ENCODE data around the gene SP3. TPM values are rescaled to one million over a fixed set of nuclear protein-coding genes. Genes with fewer than 3 reads are reported as not detected.

Gene SP3
- total RNA-seq, result 45.4 TPM
- long read RNA-seq, full-length matches to known transcripts, result 41 of 62 reads
- long read RNA-seq, partial matches to known transcripts, result 12 of 62 reads
- long read RNA-seq, other reads (novel, unspliced or antisense), result 9 of 62 reads

DNA sequence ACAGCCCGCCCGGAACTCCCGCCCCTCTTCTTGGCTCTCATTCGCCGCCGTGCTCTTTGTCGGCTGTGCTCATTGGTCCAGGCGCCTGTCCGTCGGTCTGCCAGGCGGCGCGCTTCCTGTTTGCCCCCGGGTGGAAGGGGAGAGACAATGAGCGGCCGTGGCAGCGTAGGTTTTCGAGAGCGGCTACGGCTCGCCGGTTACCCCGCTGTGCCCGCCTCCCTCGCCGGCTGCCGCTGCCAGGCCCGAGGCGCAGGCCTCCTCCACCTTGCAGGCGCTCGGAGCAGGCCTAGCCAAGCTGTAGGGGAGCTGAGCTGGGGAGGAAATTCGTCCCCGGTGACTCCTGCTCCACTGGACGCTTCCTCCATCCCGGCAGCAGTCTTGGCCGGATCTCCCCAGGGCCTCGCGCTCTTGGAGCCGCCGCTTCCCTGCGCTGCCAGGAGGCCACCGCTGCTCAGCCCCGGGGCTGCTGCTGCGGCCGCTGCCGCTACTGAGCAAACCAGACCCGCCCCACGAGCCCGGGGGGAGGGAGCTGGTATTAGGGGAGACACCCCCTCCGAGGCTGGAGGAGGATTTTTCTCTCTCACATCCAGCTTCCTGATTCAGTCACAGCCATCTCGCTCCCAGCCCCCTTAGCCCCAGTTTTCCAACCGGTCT lies at the start of gene SP3:
TSS of gene SP3 (minus strand) at position 2 of the 654 bp plus-strand sequence. CDS start 202 bp downstream, outside the sequence.
- peak; percentile 99 for DNase-seq (ENCODE audit: low spot score)
- intact Hi-C loops (cut with DNase I), result loop anchor here (2.0 kb wide), 2 partner anchors 59 to 73 kb away; no protein-coding TSS in a partner anchor

GRCh38 chr2:174014699-174015070 lies 49.5 kb upstream of the SP3 start:
- intact Hi-C loops (cut with DNase I), result no loop called here
- DNase-seq (ENCODE audit: low spot score), result no peak

- no peak for DNase-seq (ENCODE audit: low spot score)
- intact Hi-C loops (cut with DNase I), result no loop called here
These were observed 49.0 kb upstream of the SP3 start for GRCh38 chr2:174014011-174014698.

- intact Hi-C loops (cut with DNase I), result no loop called here
- no peak for DNase-seq (ENCODE audit: low spot score)
These were observed 48.2 kb upstream of the SP3 start for GRCh38 chr2:174013315-174013751.

DNA sequence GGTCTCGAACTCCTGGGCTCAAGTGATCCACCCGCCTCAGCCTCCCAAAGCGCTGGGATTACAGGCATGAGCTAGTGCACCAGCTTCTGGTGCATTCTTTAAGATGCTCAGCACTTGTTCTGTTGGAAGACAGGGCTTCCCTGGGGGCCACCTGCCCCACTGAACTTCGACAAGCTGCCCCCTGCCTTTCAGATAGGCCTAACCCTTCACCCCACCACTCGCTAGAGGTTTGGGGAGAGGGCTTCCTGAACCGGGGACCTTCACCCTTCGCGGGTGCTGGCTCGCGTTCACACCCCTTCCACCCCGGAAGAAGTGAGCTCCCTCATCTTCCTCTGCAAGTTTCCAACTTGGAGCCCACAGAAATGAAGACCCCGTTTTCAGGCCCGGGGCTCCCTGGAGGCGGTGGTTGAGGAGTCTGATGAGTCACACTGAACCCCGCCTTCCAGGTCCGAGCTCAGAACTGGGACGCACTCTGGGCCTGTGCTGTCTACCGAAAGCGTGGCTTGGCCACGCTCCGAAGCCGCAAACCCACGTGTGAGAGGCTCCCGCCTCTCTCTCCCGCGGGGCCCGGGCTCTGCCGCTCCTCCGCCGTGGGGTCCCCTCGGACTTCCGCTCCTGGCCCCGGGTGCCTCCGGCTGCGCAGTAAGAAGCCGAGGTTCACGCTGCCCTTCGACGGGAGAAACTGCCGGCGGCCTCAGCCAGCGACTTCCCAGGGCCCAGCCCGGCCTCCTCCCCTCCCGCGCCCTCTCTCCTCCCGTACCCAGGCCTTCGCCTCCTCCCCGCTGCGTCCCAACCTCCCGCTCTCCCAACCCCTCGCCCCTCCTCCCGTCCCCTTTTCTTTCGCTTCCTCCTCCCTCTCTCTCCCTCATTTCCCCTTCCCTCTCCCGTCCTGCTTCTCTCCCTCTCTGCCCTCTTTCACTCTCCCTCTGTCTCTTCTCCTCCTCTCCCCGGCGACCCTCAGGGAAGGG lies 47.5 kb upstream of the SP3 start:
- peak; percentile 85 for DNase-seq (ENCODE audit: low spot score)
- intact Hi-C loops (cut with DNase I), result no loop called here

DNA sequence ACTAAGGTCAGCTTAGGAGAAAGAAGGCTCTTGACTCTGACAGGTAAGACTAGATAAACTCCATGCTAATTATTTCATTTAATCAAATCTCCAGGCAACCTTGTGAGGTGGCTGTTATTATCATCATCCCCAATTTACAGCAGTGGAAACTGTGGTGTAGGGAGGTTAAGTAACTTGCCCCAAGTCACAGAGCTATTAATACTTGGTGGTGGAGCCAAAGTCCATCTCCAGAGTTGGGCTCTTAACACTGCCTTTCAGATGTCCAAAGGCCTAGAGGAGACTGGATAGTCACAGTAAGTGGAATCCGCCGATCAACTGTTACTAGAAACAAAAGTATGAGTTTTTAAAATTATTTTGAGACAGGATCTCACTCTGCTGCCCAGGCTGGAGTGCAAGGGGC lies 46.6 kb upstream of the SP3 start:
- intact Hi-C loops (cut with DNase I), result no loop called here
- no peak for DNase-seq (ENCODE audit: low spot score)

GRCh38 chr2:174011173-174011572 lies 46.0 kb upstream of the SP3 start:
- intact Hi-C loops (cut with DNase I), result no loop called here
- no peak for DNase-seq (ENCODE audit: low spot score)

DNA sequence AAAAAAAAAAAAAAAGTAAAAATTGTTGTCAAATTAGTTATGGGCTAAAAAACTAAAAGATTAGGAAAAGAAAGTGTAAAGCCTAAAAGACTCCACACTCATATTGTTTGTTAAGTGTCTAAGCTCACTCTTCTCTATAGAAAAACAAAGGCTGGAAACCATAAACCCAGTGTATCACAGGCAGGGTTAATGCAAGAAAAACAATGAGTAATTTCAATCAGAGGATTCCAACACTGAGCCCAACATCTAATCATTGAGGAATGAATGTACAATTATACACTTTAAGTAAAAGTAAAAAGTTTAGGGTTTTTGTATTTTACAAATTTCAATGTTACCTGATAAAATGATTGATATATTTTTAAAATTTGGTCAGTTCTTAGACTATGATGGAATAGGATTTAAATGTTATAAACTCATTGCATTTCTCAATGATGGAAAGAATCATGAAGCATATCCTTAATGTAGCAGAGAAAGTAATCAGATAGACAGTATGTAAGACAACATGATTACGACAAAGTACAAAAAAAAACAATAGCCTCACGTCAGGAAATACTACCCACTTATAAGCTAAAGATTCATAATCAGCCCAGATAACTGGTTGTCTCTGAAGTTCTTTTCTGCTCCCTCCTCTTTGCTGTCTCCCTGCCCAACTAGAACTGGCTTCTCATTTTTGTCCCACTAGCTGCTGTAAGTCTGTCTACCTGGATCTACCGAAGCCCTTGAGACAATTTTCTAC lies 44.5 kb upstream of the SP3 start:
- intact Hi-C loops (cut with DNase I), result no loop called here
- DNase-seq (ENCODE audit: low spot score), result no peak

GRCh38 chr2:174008720-174009119 lies 43.5 kb upstream of the SP3 start:
- intact Hi-C loops (cut with DNase I), result no loop called here
- DNase-seq (ENCODE audit: low spot score), result no peak

- intact Hi-C loops (cut with DNase I), result no loop called here
- DNase-seq (ENCODE audit: low spot score), result no peak
These were observed 41.8 kb upstream of the SP3 start for GRCh38 chr2:174007010-174007409.

- no peak for DNase-seq (ENCODE audit: low spot score)
- intact Hi-C loops (cut with DNase I), result loop anchor here (2.0 kb wide), 1 partner anchor 19 kb away; no protein-coding TSS in a partner anchor
These were observed 40.7 kb upstream of the SP3 start for GRCh38 chr2:174005801-174006419.

DNA sequence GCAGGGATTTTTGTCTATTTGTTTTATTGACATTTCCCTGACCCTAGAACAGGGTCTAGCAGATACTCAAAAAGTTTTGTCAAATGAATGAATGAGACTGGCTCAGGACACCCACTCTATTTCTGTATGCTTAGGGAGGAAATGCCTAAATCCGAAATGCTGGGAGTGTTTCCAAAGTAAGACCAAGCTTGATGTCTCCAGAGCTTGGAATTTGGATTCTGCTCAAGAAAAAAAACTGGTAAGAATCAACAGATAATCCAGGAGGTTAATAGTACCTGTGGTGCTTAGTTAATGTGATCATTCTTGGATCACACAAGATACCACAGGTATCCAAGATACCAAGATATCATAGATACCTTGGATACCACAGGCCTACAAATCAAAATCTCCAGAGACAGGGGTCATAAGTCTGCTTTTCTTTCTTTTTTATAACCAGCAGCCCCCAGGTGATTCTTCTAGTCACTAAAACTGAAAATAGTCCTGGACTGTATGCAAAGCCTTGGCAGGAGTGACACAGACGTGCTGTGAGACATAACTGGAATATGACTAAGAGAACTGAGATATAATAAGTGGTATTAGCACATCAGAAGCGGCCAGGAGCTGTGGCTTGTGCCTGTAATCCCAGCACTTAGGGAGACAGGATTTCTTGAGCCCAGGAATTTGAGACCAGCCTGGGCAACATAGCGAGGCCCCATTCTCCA lies 39.9 kb upstream of the SP3 start:
- DNase-seq (ENCODE audit: low spot score), result no peak
- intact Hi-C loops (cut with DNase I), result loop anchor here (2.0 to 5.0 kb wide), 3 partner anchors 20 to 433 kb away; no protein-coding TSS in a partner anchor

DNA sequence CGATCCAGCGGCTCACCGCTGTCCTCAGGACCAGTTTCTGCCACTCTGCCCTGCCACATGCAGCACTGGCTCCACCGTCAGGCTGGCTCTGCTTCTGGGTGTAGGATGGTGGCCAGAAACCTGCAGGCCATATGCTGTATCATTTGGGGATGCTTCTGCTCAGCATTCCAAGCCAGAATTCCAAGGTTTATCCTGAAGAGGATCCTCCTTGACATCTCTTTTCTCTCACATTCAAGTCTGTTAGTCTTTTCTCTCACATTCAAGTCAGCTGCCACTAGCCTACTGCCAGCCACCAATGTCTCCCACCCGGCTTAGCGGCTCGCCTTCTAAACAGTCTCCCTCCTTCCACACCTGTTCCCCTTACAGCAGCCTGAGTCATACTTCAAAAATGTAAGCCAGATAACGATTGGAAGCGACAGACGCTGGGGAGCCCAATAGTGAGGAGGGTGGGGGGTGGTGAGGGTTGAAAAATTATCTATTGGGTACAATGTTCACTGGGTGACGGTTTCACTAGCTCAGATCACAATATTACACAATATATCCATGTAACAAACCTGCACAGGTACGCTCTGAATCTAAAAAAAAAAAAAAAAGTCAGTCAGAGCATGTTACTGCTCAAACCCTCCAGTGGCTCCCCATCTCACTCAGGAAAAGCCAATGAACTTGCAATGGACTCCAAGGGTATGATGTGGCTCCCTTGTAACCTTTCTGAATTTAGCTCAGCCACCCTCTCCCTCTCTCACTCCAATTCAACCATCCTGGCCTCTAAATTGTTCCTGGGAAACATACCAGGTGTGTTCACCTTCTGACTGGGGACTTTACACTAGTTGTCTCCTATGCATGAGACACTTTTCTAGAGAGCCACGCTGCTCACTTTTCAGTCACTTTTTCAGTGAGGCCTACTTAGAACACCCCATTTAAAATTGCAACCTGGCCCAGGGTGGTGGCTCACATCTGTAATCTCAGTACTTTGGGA lies 38.8 kb upstream of the SP3 start:
- intact Hi-C loops (cut with DNase I), result loop anchor here (2.0 to 5.0 kb wide), 3 partner anchors 21 to 432 kb away; no protein-coding TSS in a partner anchor
- DNase-seq (ENCODE audit: low spot score), result no peak

GRCh38 chr2:174002679-174003078 lies 37.5 kb upstream of the SP3 start:
- DNase-seq (ENCODE audit: low spot score), result no peak
- intact Hi-C loops (cut with DNase I), result loop anchor here (5.0 kb wide), 2 partner anchors 120 to 430 kb away; no protein-coding TSS in a partner anchor

GRCh38 chr2:174001107-174001506 lies 35.9 kb upstream of the SP3 start:
- intact Hi-C loops (cut with DNase I), result loop anchor here (5.0 kb wide), 2 partner anchors 119 to 429 kb away; no protein-coding TSS in a partner anchor
- DNase-seq (ENCODE audit: low spot score), result no peak

GRCh38 chr2:173999724-174000123 lies 34.6 kb upstream of the SP3 start:
- no peak for DNase-seq (ENCODE audit: low spot score)
- intact Hi-C loops (cut with DNase I), result loop anchor here (5.0 kb wide), 2 partner anchors 117 to 427 kb away; no protein-coding TSS in a partner anchor

DNA sequence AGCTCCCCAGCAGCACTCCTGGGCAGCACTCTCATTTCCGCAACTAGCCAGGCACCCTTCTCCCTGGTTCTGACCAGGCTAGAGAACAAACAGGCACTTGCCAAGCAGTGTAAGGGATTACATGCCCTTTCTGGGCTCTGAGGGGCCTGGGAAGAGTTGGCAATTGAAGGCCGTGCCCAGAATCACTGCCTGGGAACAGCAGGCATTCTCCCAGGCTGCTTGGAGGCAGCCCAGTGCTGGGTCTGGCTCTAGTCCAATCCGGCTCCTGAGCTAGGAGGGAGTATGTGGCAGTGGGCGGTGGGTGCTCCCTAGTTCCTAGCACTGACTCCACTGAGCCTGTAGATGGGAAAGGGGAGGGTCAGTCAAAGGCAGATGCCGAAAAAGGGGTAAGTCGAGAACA lies 34.1 kb upstream of the SP3 start:
- intact Hi-C loops (cut with DNase I), result no loop called here
- DNase-seq (ENCODE audit: low spot score), result no peak
